Effector CD8-positive, alpha-beta T cell (primary cell): ENCODE measurements around the gene UTS2.

Experiments used
- DNase-seq: peaks from one replicate; lab custom pipeline; 2025; lab: John Stamatoyannopoulos, UW
- total RNA-seq, 4 experiments: gene quantifications; one replicate each; lab custom pipeline; 2026; lab: John Stamatoyannopoulos, UW

UTS2 gene
- total RNA-seq = 0.61 to 24.6 (median 1.6) reads per million in 4 experiments

GRCh38 chr1:7852804-7853683 is at the start of gene UTS2:
TSS of gene UTS2 (minus strand) at chr1:7853065. CDS start at chr1:7853003, 62 bp downstream.
- no peak for DNase-seq

- no peak for DNase-seq
Measured at GRCh38 chr1:7899741-7900140, 46.9 kb upstream of the UTS2 start.

- no peak for DNase-seq
Measured at GRCh38 chr1:7898962-7899361, 46.1 kb upstream of the UTS2 start.

- DNase-seq = no peak
Measured at GRCh38 chr1:7896994-7897393, 44.1 kb upstream of the UTS2 start.

GRCh38 chr1:7893529-7894180 is 40.8 kb upstream of the UTS2 start:
- no peak for DNase-seq

GRCh38 chr1:7891804-7892203 is 38.9 kb upstream of the UTS2 start:
- DNase-seq = no peak

GRCh38 chr1:7890853-7891252 is 38.0 kb upstream of the UTS2 start:
- DNase-seq = no peak

- no peak for DNase-seq
Measured at GRCh38 chr1:7888248-7889081, 35.6 kb upstream of the UTS2 start.

GRCh38 chr1:7886405-7886745 is 33.5 kb upstream of the UTS2 start:
- DNase-seq = no peak

- no peak for DNase-seq
Measured at GRCh38 chr1:7885513-7886404, 32.9 kb upstream of the UTS2 start.

GRCh38 chr1:7884757-7885156 is 31.9 kb upstream of the UTS2 start:
- no peak for DNase-seq

GRCh38 chr1:7879228-7879627 is 26.4 kb upstream of the UTS2 start:
- no peak for DNase-seq

GRCh38 chr1:7878027-7878426 is 25.2 kb upstream of the UTS2 start:
- DNase-seq = no peak

GRCh38 chr1:7873801-7874795 is 21.2 kb upstream of the UTS2 start:
- DNase-seq = no peak

GRCh38 chr1:7871136-7871535 is 18.3 kb upstream of the UTS2 start:
- DNase-seq = no peak

GRCh38 chr1:7869136-7869920 is 16.5 kb upstream of the UTS2 start:
- no peak for DNase-seq

- DNase-seq = no peak
Measured at GRCh38 chr1:7868070-7868780, 15.4 kb upstream of the UTS2 start.

GRCh38 chr1:7865978-7866377 is 13.1 kb upstream of the UTS2 start:
- no peak for DNase-seq
